Retinal pigment epithelial cell (primary cell): ENCODE results near the gene UMAD1.

ENCODE experiments used
- DNase-seq: peaks from one replicate; pipeline ENCODE4 v3.0.0-alpha.2; 2010; ENCODE audit warnings: low read depth
- H3K4me3 ChIP-seq: 2 replicates; pipeline ENCODE4 v1.5.1; 2011; ENCODE audit warnings: mild to moderate bottlenecking, low read length, control low read depth, moderate library complexity
- CTCF ChIP-seq: conservative IDR thresholded peaks from 2 replicates; pipeline ENCODE4 v1.5.1; 2011; ENCODE audit warnings: low read depth, low read length, control low read depth, inconsistent platforms

UMAD1 gene

GRCh38 chr7:7914547-7914946, 274.0 kb downstream of the UMAD1 start:
- no peak for TF ChIP-seq CTCF
- no peak for DNase-seq
- H3K4me3 ChIP-seq: no peak overlapping the region

- H3K4me3 ChIP-seq: no peak overlapping the region
- DNase-seq: no peak
- TF ChIP-seq CTCF: no peak
These were observed 275.5 kb downstream of the UMAD1 start for GRCh38 chr7:7916064-7916463.

GRCh38 chr7:7917593-7917992, 277.0 kb downstream of the UMAD1 start:
- no peak overlapping the region for H3K4me3 ChIP-seq
- no peak for TF ChIP-seq CTCF
- no peak for DNase-seq

- no peak for TF ChIP-seq CTCF
- no peak overlapping the region for H3K4me3 ChIP-seq
- DNase-seq: no peak
These were observed 278.3 kb downstream of the UMAD1 start for GRCh38 chr7:7918736-7919448.

- TF ChIP-seq CTCF: no peak
- no peak overlapping the region for H3K4me3 ChIP-seq
- no peak for DNase-seq
These were observed 278.9 kb downstream of the UMAD1 start for GRCh38 chr7:7919449-7919945.

GRCh38 chr7:7920056-7920455, 279.5 kb downstream of the UMAD1 start:
- no peak overlapping the region for H3K4me3 ChIP-seq
- no peak for DNase-seq
- TF ChIP-seq CTCF: no peak

GRCh38 chr7:7920481-7920880, 279.9 kb downstream of the UMAD1 start:
- DNase-seq: no peak
- no peak overlapping the region for H3K4me3 ChIP-seq
- no peak for TF ChIP-seq CTCF
